Stimulated activated CD8-positive, alpha-beta memory T cell treated with anti-CD3 and anti-CD28 coated beads, Interleukin-4, amount 100 ng/mL, for 1 hour (primary cell): ENCODE data around the gene MADD.
A peak's percentile ranks its signal among the peaks of the same experiment; 100 is the strongest.

ENCODE experiments used
- DNase-seq, 2 donors: peaks; one replicate each; pipeline ENCODE4 v3.0.0-alpha.2; 2020; ENCODE audit warnings: low read depth in 2 of 2, low spot score in 1 of 2

The MADD gene

DNA sequence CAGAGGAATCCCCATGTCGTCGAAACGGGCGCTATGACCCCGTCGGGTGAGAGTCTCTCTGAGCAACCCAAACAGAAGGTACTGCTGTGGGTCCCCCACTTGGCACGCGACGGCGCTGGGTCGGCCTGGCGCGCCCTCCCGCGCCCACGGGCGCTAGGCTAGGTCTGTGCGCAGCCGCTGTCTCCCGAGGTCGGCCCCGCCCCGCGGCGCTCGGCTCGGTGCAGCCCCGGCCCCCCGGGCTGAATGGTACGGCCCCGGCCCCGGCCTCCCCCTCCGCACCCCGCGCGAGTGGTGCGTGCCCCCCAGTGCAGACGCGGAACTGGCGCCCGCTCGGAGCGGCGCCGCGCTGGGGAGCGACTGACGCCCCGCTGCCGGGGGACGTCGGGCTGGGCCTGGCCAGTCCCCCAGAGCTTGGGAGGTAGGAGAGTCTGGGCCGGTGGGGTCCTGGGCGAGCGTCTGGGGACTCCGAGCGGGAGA, at the start of gene MADD:
Gene MADD, plus strand, starts transcription at position 305 of the 477 bp plus-strand sequence.
- peak; percentile 69 to 87 for DNase-seq

DNA sequence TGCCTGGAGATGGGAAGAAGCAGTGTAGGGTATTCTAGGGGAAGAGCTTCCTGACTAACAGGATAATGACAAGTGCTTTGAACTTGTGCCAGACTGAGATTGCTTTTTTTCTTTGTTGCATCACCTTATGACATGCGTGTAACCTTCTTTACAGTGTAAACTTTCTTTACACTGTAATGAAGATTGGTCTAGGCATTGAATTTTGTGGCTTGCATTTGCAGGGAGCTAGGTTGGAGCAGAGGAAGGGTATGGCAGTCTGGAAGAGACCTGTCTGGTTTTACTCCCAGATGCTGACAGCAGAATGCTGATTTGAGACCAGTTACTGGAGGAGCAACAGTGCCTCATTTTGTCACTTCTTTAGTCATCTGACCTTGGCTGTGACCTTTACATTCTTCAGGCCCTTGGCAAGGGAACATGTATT, 49.5 kb upstream of the MADD start:
- no peak for DNase-seq

DNA sequence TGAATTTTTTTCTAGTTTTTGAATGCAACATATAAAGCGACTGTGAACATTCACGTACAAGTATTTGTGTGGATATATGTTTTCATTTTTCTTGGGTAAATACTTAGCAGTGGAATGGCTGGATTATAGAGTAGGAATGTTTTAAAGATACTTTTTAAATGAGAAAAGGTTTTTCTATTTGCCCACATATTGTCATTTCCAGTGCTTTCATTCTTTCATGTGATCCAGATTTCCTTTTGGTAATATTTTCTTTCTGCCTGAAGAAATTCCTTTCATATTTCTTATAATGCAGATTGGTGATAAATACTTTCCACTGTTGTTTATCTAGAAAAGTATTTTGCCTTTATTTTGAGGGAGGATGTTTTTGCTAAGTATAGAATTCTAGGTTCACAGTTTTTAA, 47.2 kb upstream of the MADD start:
- no peak for DNase-seq

DNA sequence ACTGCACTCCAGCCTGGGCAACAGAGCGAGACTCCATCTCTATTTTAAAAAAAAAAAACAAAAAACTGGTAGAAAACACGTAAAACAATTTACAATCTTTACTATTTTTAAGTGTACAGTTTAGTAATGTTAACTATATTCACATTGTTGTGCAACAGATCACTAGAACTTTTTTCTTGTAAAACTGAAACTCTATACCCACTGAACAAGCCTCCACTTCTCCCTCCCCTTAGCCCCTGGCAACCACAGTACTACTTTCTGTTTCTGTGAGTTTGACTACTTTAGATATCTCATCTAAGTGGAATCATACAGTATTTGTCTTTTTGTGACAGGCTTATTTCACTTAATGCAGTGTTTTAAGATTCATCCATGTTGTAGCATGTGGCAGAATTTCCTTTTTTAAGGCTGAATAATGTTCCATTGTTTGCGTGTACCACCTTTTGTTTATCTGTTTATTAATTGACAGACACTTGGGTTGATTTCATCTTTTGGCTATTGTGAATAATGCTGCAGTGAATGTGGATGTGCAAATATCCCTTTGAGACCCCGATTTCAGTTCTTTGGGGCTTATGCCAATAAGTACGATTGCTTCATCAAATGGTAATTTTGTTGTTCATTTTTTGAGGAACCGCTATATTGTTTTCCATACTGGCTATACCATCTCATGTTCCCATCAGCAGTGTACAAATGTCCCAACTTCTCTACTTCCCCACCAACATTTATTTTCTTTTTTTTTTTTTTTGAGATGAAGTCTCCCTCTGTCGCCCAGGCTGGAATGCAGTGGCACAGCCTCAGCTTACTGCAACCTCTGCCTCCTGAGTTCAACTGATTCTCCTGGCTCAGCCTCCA, 44.2 kb upstream of the MADD start:
- no peak for DNase-seq

DNA sequence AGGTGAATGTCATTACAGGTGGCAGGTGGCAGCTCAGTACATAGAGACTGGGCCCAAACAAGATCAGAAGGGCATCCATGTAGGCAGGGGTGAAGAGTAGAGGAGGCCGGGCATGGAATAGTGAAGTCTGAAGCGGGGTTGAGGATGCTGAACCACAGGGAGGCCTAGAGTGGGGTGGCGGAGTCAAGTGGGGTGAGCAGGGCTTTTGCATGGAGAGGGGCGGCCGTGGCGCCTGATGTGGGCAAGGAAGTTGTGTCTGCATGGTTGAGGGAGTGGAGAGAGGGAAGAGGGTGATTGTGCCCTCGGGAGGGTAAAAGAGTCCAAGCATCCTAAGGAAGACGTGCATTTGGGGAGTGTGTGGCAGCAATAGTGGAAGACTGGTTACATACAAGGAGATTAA, 40.8 kb upstream of the MADD start:
- no peak for DNase-seq

DNA sequence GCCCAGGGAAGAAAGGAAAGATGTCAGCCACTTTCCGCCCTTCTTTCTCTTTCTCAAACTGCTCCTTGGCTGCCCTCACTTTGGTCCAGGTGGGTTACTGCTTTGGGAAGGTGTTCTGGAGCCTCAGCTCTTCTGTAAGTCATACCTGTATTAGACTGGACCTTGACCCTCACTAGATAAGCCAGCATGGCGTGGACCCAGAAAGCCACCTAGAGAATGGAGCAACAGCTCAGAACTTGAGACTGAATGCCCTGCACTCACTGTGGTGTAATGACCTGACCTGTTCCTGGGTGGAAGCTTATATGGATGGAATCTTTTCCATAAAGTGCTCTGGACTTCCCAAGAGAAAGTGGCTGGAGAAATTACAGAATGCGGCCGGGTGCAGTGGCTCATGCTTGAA, 36.9 kb upstream of the MADD start:
- no peak for DNase-seq

DNA sequence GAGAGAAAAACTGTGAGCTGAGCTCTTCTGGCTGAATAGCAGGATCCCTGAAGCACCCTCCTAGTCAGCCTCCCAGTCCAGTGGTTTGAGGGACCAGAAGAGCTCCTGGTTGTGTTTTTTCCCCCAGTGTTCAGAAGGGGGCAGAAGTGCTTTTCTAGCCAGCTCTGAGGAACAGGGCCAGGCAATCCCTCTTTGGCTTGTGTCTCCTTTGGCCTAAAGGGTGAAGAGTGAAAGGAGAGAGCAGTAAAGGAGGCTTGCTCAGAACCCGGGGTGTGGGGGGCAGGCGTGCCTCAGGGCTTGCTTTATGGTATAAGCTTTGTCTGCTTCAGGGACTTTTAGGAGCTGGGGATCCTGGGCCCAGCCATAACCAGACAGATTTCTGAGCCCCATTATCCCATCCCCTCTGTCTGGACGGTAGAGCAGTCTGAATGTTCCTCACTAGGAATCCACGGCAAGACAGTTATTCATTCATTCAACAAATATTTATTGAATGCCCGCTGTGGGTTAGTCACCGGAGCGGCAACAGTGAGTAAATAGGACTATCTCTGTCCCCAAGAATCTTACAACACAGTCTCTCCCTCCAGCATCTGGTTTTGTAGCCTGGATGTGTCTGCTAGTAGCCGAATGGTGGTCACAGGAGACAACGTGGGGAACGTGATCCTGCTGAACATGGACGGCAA, 35.8 kb upstream of the MADD start:
- DNase-seq, result no peak

DNA sequence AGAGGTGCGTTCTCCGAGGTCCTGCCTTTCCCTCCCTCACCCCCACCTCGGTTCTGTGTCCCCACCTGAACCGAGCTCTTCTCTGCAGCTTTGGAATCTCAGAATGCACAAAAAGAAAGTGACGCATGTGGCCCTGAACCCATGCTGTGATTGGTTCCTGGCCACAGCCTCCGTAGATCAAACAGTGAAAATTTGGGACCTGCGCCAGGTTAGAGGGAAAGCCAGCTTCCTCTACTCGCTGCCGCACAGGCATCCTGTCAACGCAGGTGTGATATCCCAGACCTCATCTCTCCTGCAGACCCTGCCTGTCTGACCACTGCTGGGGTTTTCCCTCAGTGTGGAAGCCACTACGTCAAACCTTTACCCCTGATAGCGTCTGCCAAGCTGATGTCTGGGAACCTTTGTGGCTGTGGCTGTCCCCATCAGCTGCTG, 35.2 kb upstream of the MADD start:
- DNase-seq, result peak in 1 of 2 donors; percentile 29

DNA sequence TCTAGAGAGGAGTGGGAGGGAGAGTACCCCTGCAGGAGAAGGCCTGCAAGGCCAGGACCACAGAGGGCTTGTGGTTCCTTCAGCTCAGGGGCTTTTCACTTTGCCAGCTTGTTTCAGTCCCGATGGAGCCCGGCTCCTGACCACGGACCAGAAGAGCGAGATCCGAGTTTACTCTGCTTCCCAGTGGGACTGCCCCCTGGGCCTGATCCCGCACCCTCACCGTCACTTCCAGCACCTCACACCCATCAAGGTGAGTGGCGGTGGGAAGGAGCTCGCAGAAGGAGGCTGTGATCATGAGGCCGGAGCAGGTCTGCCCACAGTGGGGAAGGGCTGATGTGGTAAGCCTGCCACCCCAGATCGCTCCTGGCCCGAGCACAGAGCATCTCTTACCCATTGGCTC, 34.8 kb upstream of the MADD start:
- DNase-seq, result no peak

DNA sequence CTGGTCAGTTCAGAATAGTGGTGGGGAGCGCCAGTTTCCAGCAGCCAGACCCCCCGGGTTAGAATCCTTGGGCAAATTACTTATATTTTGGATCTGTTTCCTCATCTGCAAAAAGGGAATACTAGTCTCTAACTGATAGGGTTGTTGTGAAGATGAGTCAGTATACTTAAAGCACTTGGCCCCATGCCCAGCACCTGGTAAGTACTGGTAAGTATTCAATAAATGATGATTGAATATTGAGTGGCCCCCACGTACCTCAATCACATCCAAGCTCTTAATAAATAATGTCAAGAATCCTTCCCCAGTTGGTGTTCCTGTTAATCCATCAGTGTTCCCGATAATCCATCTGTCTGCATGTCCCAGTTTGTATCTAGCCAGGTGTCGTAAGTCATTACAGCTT, 33.5 kb upstream of the MADD start:
- no peak for DNase-seq

DNA sequence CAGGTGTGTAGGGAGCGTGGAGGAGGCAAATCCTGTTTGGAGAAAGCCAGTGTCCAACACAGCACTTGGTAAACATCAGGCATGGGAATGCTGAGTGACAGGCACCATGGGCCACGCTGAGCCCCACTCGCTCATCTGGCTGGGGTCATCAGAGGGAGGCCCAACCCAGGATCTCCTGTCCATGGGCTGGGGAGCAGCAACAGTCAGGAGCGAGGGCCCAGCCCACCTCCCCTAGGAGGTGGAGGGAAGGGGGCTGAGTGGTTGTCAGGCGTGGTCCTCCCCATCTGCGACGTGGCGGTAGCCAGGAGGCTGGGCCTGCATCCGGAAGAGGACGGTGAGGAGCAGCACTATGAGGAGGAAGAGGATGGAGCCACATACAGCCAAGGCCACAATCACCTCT, 30.1 kb upstream of the MADD start:
- no peak for DNase-seq

DNA sequence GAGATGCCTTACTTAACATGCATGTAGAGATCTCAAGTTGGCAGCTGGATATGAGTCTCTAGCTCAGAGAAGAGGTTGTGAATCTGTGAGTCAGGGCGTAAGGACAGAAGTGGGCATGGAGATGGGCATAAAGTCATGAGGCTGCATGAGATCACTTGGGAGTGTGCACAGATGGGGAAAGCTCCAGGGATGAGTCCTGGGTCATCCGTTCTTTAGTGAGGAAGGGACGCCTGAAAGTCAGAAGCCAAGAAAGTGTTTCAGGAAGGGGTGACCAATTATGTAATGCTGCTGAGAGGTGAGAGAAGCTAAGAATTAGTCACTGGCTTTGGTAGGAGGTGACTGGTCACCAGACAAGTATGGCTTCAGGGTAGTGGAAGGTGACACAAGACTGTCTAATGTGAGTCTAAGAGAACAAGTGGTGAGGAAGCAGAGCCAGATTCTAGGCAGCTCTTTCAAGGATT, 28.1 kb upstream of the MADD start:
- DNase-seq, result no peak

DNA sequence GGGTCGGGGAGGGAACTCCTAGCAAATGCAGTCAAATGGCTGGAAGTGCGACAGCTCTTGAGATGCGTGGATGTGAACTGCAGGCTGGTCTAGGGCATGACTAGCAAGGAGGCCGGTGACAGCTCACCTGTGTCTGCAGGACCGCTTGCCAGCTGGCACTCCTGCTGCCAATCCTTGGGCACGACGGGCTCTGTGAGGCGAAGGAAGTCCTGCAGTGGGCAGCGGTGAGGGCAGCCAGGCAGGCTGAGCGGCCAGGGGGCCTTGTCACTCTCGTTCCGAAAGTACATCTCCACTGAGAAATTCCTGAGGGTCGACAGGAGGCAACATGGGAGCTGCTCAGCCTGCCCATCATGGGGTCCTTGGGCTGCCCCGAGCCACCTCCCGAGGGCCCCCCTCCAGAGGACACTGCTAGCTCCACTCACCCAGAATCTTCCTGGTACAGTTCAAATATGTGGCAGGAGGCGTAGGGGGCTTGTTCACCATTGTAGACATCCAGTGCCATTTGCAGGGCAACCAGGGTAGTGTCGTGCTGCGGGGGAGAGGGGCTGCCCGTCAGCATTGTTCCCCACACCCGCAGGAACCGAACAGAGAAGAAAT, 27.2 kb upstream of the MADD start:
- no peak for DNase-seq

DNA sequence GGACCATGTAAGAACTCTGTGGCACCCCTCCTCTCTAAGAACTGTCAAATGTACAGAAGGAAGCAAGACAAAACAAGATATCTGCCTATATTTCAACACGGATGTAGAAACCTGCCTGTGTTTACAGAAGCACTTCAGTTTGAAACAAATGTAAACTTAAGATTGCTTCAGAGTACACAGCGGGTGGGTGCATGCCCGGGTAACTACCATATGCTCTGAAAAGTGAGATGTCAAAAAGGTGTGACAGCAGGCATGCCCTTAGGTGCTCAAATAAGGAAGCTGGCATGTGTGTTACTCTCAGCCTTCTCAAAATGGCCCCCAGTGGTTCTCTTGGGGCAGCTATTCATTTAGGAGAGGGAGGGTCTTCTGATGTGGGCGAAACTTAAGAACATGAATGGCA, 26.5 kb upstream of the MADD start:
- DNase-seq, result no peak

DNA sequence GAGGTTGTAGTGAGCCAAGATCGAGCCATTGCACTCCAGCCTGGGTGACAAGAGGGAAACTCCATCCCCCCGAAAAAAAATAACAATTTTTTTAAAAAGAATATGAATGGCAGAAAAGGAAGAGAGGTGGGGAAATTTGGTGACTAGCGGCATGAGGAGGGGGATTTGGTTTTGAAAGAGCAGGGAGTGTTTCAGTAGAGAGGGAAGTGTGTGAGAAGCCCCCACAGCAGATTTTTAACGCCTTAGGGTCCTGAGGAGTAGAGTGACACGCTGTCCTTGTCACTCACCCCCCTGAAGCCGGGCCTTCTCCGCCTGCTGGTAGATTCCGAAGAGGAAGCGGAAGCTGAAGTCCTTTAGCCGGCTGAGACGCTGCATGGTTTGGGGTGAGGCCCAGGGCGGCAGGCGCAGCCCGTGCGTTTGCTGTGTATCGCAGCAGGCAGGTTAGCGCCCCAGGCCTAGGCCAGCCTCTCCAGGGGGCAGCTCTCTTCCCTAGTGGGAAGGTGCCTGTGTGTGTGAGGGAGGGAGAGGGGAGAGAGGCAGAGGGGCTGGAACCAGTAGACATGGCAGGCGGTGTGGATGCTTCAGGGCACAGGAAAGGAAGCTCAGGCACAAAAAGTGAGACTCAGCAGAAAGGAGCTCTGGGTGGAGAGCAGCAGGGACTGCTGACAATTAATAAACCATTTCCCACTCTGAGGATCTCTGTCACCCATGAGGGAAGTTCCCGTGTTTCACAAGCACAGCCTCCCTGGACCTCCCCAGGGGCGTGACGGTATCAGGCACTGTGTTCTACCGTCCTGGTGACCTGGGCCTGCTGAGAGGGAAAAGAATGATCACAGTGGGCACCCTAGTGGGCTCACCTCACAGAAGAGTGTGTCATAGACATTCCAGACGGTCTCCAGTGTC, 25.2 kb upstream of the MADD start:
- DNase-seq, result no peak

DNA sequence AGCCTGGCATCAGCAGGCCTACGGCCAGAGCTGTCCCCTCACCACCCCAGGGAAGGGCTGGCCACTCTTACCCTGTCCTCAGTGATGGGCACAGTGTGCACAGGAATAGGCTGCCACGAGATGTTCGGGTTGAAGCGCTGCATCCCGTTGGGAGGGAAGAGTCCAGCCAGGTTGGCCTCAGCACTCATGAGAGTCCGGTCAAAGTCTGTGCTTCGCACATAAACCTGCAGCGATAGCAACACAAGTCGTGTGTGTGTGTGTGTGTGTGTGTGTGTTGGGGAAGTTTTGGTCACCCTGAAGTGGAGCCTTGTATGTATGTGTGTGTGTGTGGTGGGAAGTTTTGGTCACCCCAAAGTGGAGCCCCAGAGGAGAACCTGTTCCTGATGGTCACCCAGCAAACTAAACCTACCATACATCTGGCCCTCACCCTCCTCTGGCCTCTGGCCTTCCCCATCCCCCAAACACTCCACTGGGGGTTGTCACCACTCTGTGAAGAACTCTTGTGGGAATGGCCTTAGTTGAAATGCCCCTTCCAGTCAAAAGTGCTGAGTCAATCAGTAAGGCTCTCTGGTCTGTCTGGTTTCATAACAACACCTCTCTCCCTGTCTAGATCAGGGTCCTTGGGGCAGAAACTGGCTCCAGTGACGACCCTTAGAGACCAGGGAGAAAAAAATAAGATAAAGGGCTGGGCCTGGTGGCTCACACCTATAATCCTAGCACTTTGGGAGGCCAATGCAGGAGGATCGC, 24.1 kb upstream of the MADD start:
- no peak for DNase-seq

DNA sequence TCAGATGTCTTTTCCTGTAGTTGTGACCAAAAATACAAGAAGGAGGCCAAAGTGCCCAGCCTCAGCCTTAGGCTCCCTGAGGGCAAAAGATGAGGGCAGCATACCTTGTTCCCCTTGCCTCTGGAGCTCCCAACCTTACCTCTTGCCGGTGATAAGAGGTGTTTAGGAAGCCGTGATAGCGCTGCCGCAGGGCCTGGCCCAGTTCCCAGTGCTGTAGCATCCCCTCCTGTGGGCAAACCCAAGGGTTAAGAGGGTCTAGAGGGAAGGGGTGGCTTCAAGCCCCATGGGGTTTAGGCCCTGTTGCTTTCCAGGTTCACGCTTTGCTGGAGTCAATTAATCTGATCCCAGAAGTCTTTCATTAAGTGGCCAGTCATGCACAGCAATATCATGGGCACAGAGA, 22.4 kb upstream of the MADD start:
- no peak for DNase-seq

DNA sequence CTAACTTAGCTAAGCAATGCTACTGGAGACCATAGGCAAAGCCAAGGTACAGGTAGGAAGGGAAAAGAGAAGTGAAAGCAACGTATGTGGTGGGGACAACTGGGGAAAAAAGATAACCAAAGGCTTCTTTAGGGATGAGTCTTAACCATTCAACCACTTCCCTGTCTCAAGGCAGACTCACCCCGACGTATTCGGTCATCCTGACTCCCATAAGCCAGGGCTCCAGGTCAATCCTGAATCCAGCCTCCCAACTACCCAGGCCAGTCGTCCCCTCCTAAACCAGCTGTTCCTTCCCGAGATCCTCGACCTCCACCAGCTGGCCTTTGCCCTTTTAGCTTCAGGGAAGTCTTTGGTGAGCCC, 21.6 kb upstream of the MADD start:
- DNase-seq, result no peak

DNA sequence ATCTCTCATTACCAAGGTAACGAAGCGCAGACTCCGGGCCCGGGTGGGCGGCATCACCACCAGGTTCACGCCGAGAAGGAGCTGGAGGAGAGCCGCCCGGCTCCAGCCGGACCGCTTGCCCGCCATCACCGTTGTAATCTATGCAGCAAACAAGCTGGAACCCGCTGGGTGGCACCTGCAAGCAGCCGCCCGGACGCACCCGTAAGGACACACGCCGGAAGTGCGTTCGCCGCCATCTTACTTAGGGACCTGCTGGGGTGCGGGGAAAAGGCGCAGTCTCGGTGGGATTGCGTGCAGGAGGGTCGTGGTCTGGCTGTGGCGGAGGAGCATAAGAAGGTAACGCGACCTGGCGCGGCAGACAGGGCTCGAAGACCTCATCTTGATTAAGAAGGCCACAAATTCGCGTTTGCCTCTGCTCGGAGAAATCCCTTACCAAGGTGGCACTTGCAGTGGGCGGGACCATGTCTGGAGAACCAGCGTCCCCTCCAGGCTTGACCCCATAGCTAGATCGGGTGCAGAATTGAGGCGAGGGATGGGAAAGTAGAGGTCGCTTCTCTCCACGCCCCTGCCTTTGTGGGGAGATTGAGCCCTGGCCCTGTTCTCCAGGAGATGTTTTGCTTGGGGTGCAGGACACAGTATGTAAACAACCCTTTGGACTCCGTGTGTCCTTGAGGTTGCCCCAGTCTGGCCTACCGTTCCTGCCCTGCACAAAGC, 21.1 kb upstream of the MADD start, which contains the start of gene ACP2:
Gene ACP2, minus strand, starts transcription at position 151 of the 714 bp plus-strand sequence. Its CDS starts 25 bp downstream, at position 126.
- DNase-seq, result peak; percentile 66 to 71

DNA sequence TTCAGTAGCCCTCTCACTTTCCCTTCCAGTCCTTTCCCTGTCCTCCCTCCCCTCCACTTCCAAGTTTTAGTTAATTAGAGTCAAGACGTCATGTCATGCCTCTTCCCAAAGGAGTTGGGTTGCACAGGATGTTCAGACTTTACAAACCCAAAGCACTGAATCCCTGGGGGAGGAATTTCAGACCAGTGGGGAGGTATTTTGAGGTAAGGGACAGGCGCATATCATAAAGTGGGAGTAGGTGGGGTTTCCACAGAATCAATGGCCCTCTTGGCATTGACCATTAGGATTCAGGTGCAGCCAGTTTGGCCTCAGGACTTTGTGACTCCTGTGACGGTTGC, 20.6 kb upstream of the MADD start:
- DNase-seq, result no peak
